ENCODE measurements around the gene CCDC177. TPM values are rescaled to one million over a fixed set of nuclear protein-coding genes. Genes with fewer than 3 reads are reported as not detected.
A peak's percentile ranks its signal among the peaks of the same experiment; 100 is the strongest.

CCDC177 gene
- total RNA-seq, result not detected

- intact Hi-C loops (cut with DNase I, micrococcal nuclease), result loop anchor here (1.0 to 10.0 kb wide), 8 partner anchors 26 to 450 kb away; partner anchors contain the start of gene GALNT16 (in 1 of the 2)
- ChIA-PET POLR2A (interaction anchor here (0.6 kb wide), 1 partner anchor 10 kb away, joined by 5 read pairs; no protein-coding TSS in a partner anchor), CTCF (interaction anchor here (0.6 to 2.1 kb wide), 25 partner anchors 9 to 752 kb away, joined by 3 to 14 read pairs (median 4); no protein-coding TSS in a partner anchor)
- ATAC-seq (peak; percentile 78), DNase-seq (peak; percentile 88)
- H3K36me3 Mint-ChIP-seq (ENCODE audit: low read depth), result no peaks in the 10 kb centered on the region
- no peaks in the 10 kb centered on the region for H3K9me3 Mint-ChIP-seq (ENCODE audit: low read depth)
- H3K4me1 Mint-ChIP-seq, result peaks cover 10% of the 10 kb centered on the region
- H3K27ac Mint-ChIP-seq, result peak within 1 kb of the TSS; percentile 4
- H3K27me3 Mint-ChIP-seq, result peaks cover 42% of the 10 kb centered on the region
- peak within 1 kb of the TSS; percentile 58 for H3K4me3 Mint-ChIP-seq
Measured at GRCh38 chr14:69574263-69574953, at the start of gene CCDC177. Gene CCDC177 (minus strand): TSS chr14:69574871. CDS start chr14:69573622, 1,249 bp downstream.

GRCh38 chr14:69624136-69624535, 49.5 kb upstream of the CCDC177 start:
- Mint-ChIP-seq H3K36me3 (ENCODE audit: low read depth) (peaks cover 46% of the 10 kb centered on the region), H3K4me3 (peak overlapping the region; percentile 66), H3K27me3 (no peaks in the 10 kb centered on the region), H3K9me3 (ENCODE audit: low read depth) (no peaks in the 10 kb centered on the region), H3K4me1 (peaks cover 96% of the 10 kb centered on the region), H3K27ac (peak overlapping the region; percentile 96)
- ATAC-seq (no peak), DNase-seq (no peak)
- CTCF ChIA-PET, result interaction anchor here (0.6 kb wide), 1 partner anchor 63 kb away, joined by 3 read pairs; no protein-coding TSS in a partner anchor
- intact Hi-C loops (cut with DNase I, micrococcal nuclease), result loop anchor here in 1 of 2 experiments (10.0 kb wide), 1 partner anchor 1281 kb away; the partner anchor contains the start of gene PCNX1
- POLR2A ChIA-PET, result no interaction called here

DNA sequence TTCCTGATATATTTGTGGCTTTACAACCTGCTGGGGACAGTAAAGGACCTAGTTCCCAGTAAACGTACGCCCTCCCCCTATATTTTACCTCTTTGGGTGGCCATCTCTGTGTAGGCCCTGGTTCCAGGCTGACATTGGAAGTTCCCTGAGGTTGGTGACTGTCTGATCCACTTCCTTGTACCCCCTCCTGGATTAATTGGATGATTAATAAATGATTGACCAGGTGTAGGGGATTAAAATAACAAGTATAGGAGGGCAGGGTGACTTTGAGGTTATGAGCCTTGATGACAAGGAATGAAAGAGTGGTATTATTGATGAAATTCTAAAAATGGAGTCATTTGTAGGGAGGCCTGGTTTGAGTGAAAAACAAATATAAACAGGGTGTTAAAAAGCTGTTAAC, 46.3 kb upstream of the CCDC177 start:
- ATAC-seq (no peak), DNase-seq (no peak)
- H3K9me3 Mint-ChIP-seq (ENCODE audit: low read depth), result no peaks in the 10 kb centered on the region
- H3K4me1 Mint-ChIP-seq, result peaks cover 97% of the 10 kb centered on the region
- POLR2A ChIA-PET, result no interaction called here
- CTCF ChIA-PET, result interaction anchor here (0.7 to 2.1 kb wide), 4 partner anchors 9 to 28 kb away, joined by 3 to 7 read pairs (median 5); no protein-coding TSS in a partner anchor
- intact Hi-C loops (cut with DNase I, micrococcal nuclease), result loop anchor here in 1 of 2 experiments (10.0 kb wide), 1 partner anchor 1284 kb away; the partner anchor contains the start of gene PCNX1
- H3K27me3 Mint-ChIP-seq, result no peaks in the 10 kb centered on the region
- H3K27ac Mint-ChIP-seq, result peak overlapping the region; percentile 99
- H3K4me3 Mint-ChIP-seq, result no peak overlapping the region
- peaks cover 55% of the 10 kb centered on the region for H3K36me3 Mint-ChIP-seq (ENCODE audit: low read depth)

DNA sequence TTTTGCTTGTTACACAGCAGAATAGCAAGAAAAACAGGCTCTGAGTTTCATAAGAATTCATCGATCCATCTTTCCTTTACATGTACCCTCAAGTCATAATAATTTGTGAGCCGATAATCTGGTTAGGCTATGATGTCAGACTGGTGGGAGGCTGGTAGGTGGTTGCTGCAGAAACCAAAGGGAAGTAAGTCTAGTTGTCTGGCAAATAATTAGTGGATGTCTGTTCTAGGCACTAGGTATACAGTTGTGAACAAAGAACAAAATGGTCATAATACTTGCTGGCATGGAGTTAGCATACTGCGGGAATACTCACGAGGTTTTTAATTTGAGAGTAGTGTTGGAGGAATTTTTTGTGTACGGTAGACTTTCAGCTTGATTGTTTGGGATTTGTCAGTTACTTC, 45.5 kb upstream of the CCDC177 start:
- H3K4me3 Mint-ChIP-seq, result peak overlapping the region; percentile 51
- CTCF ChIA-PET, result interaction anchor here (0.7 to 2.1 kb wide), 4 partner anchors 10 to 28 kb away, joined by 3 to 7 read pairs (median 5); no protein-coding TSS in a partner anchor
- DNase-seq, result peak; percentile 51

GRCh38 chr14:69619012-69619411, 44.3 kb upstream of the CCDC177 start:
- peaks cover 96% of the 10 kb centered on the region for H3K4me1 Mint-ChIP-seq
- no peaks in the 10 kb centered on the region for H3K9me3 Mint-ChIP-seq (ENCODE audit: low read depth)
- peak; percentile 40 for ATAC-seq
- intact Hi-C loops (cut with DNase I, micrococcal nuclease), result loop anchor here in 1 of 2 experiments (10.0 kb wide), 1 partner anchor 824 kb away; the partner anchor contains the start of gene ZFP36L1
- H3K27ac Mint-ChIP-seq, result peak overlapping the region; percentile 99
- POLR2A ChIA-PET, result interaction anchor here (1.0 kb wide), 1 partner anchor 56 kb away, joined by 3 read pairs; no protein-coding TSS in a partner anchor
- peak; percentile 18 for DNase-seq
- H3K27me3 Mint-ChIP-seq, result no peaks in the 10 kb centered on the region
- CTCF ChIA-PET, result interaction anchor here (1.0 to 1.9 kb wide), 3 partner anchors 16 to 91 kb away, joined by 3 to 8 read pairs (median 4); no protein-coding TSS in a partner anchor
- peaks cover 62% of the 10 kb centered on the region for H3K36me3 Mint-ChIP-seq (ENCODE audit: low read depth)
- peak overlapping the region; percentile 51 for H3K4me3 Mint-ChIP-seq

More for the DNA sequence above, 45.5 kb upstream of the CCDC177 start:
- Mint-ChIP-seq H3K36me3 (ENCODE audit: low read depth) (peaks cover 57% of the 10 kb centered on the region), H3K4me1 (peaks cover 97% of the 10 kb centered on the region), H3K27me3 (no peaks in the 10 kb centered on the region), H3K27ac (peak overlapping the region; percentile 99), H3K9me3 (ENCODE audit: low read depth) (no peaks in the 10 kb centered on the region)
- POLR2A ChIA-PET, result no interaction called here
- intact Hi-C loops (cut with DNase I, micrococcal nuclease), result loop anchor here in 1 of 2 experiments (10.0 kb wide), 1 partner anchor 1285 kb away; the partner anchor contains the start of gene PCNX1
- peak; percentile 12 for ATAC-seq

GRCh38 chr14:69617796-69618195, 43.1 kb upstream of the CCDC177 start:
- Mint-ChIP-seq H3K9me3 (ENCODE audit: low read depth) (no peaks in the 10 kb centered on the region), H3K36me3 (ENCODE audit: low read depth) (peaks cover 66% of the 10 kb centered on the region), H3K27me3 (no peaks in the 10 kb centered on the region), H3K4me1 (peaks cover 90% of the 10 kb centered on the region), H3K4me3 (peak overlapping the region; percentile 87), H3K27ac (peak overlapping the region; percentile 99)
- DNase-seq (no peak), ATAC-seq (no peak)
- POLR2A ChIA-PET, result interaction anchor here (0.6 kb wide), 1 partner anchor 54 kb away, joined by 3 read pairs; no protein-coding TSS in a partner anchor
- intact Hi-C loops (cut with DNase I, micrococcal nuclease), result loop anchor here in 1 of 2 experiments (10.0 kb wide), 1 partner anchor 823 kb away; the partner anchor contains the start of gene ZFP36L1
- CTCF ChIA-PET, result interaction anchor here (1.9 kb wide), 1 partner anchor 28 kb away, joined by 4 read pairs; no protein-coding TSS in a partner anchor

DNA sequence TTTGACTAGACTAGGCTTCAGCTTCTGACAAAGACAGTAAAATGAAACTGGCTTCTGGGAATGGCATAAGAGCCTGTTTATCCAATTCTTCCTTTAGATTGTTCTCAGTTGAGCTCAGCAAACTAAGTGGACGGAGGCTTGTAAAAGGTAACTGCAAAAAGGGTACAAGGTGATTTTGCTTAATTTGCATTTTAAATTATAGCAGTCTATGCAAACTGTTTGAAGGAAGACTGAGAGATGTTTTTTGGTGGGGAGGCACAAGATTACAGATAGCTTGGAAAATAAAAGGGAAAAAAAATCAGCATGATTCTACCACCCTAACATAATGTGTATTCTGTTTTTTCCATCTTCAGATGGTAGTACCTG, 41.7 kb upstream of the CCDC177 start:
- H3K36me3 Mint-ChIP-seq (ENCODE audit: low read depth), result peaks cover 62% of the 10 kb centered on the region
- POLR2A ChIA-PET, result interaction anchor here (0.7 to 0.8 kb wide), 2 partner anchors 9 to 69 kb away, joined by 4 read pairs; no protein-coding TSS in a partner anchor
- peak overlapping the region; percentile 87 for H3K4me3 Mint-ChIP-seq
- DNase-seq (no peak), ATAC-seq (no peak)
- CTCF ChIA-PET, result interaction anchor here (0.7 to 1.9 kb wide), 5 partner anchors 9 to 42 kb away, joined by 3 to 4 read pairs (median 4); partner anchors contain the start of gene CCDC177
- peaks cover 77% of the 10 kb centered on the region for H3K4me1 Mint-ChIP-seq
- H3K27me3 Mint-ChIP-seq, result no peaks in the 10 kb centered on the region
- H3K9me3 Mint-ChIP-seq (ENCODE audit: low read depth), result no peaks in the 10 kb centered on the region
- intact Hi-C loops (cut with DNase I, micrococcal nuclease), result loop anchor here in 1 of 2 experiments (10.0 kb wide), 1 partner anchor 822 kb away; the partner anchor contains the start of gene ZFP36L1
- peak overlapping the region; percentile 99 for H3K27ac Mint-ChIP-seq

DNA sequence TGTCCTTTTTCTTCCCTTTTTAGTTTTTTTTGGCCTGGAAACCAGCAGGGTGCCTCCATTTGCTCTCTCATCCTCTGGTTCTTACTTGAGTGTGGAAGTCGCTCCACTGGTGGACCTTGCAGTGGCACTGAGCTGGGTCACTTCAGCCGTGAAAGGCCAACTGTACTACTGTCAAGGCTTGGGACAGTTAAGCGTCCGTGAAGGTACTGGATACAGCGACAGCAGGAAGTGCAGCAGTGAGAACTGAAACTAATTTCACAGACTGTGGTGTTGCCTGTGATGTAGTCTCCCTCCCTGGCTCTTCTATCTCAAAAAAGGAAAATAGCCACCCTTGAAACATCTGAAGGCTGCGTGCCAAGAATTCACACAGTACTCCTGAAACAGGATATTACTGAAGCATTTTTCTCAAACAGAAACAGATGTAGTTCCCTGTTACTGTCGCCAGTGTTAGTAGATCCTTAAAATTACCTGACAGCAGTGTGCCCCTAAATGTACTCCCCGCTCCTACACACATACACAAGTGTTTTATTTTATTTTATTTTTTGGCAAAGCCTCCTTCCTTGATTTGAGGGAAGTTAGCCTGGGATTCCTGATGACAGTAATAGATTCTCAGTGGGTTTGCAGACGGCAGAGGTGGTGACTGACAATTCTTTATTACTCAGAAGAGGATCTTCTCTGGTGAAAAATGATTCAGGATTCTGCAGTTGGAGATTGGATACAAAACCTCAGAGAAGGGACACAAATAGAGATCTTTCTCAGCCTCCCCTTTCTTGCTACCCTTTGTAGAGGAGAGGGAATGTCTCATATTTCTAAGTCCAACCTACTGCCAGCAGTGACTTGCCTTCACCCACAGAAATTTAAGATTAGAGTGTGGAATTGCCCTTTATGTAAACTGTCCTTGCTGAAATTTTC, 41.1 kb upstream of the CCDC177 start:
- Mint-ChIP-seq H3K36me3 (ENCODE audit: low read depth) (peaks cover 60% of the 10 kb centered on the region), H3K4me1 (peaks cover 71% of the 10 kb centered on the region), H3K27me3 (no peaks in the 10 kb centered on the region), H3K4me3 (peak overlapping the region; percentile 87), H3K27ac (peak overlapping the region; percentile 99), H3K9me3 (ENCODE audit: low read depth) (no peaks in the 10 kb centered on the region)
- DNase-seq (peak; percentile 54), ATAC-seq (peak; percentile 33)
- ChIA-PET CTCF (interaction anchor here (0.6 to 1.9 kb wide), 8 partner anchors 9 to 1012 kb away, joined by 3 to 6 read pairs (median 4); partner anchors contain the start of gene CCDC177), POLR2A (interaction anchor here (0.7 to 1.3 kb wide), 3 partner anchors 10 to 69 kb away, joined by 4 to 5 read pairs (median 4); no protein-coding TSS in a partner anchor)
- intact Hi-C loops (cut with DNase I, micrococcal nuclease), result loop anchor here (2.0 to 10.0 kb wide), 2 partner anchors 21 to 821 kb away; partner anchors contain the start of gene ZFP36L1 (in 1 of the 2)

GRCh38 chr14:69615121-69615495, 40.4 kb upstream of the CCDC177 start:
- ChIA-PET POLR2A (interaction anchor here (1.1 to 1.3 kb wide), 2 partner anchors 21 to 58 kb away, joined by 5 read pairs; no protein-coding TSS in a partner anchor), CTCF (interaction anchor here (0.6 to 1.5 kb wide), 7 partner anchors 10 to 1011 kb away, joined by 3 to 6 read pairs (median 4); partner anchors contain the start of gene CCDC177)
- ATAC-seq, result no peak
- peak overlapping the region; percentile 87 for H3K4me3 Mint-ChIP-seq
- no peaks in the 10 kb centered on the region for H3K27me3 Mint-ChIP-seq
- DNase-seq, result no peak
- H3K27ac Mint-ChIP-seq, result peak overlapping the region; percentile 99
- peaks cover 70% of the 10 kb centered on the region for H3K4me1 Mint-ChIP-seq
- H3K9me3 Mint-ChIP-seq (ENCODE audit: low read depth), result no peaks in the 10 kb centered on the region
- H3K36me3 Mint-ChIP-seq (ENCODE audit: low read depth), result peaks cover 56% of the 10 kb centered on the region
- intact Hi-C loops (cut with DNase I, micrococcal nuclease), result loop anchor here (2.0 to 10.0 kb wide), 2 partner anchors 22 to 820 kb away; partner anchors contain the start of gene ZFP36L1 (in 1 of the 2)

- peaks cover 51% of the 10 kb centered on the region for H3K36me3 Mint-ChIP-seq (ENCODE audit: low read depth)
- peaks cover 70% of the 10 kb centered on the region for H3K4me1 Mint-ChIP-seq
- DNase-seq (peak; percentile 21), ATAC-seq (no peak)
- CTCF ChIA-PET, result interaction anchor here (0.7 to 1.5 kb wide), 5 partner anchors 10 to 82 kb away, joined by 3 to 6 read pairs (median 5); no protein-coding TSS in a partner anchor
- no peaks in the 10 kb centered on the region for H3K9me3 Mint-ChIP-seq (ENCODE audit: low read depth)
- intact Hi-C loops (cut with DNase I, micrococcal nuclease), result loop anchor here (2.0 to 10.0 kb wide), 5 partner anchors 22 to 1708 kb away; partner anchors contain the start of genes SIPA1L1 (in 1 of the 2), SRSF5 (in 1 of the 2) and ZFP36L1 (in 1 of the 2)
- no peaks in the 10 kb centered on the region for H3K27me3 Mint-ChIP-seq
- H3K4me3 Mint-ChIP-seq, result peak overlapping the region; percentile 87
- peak overlapping the region; percentile 99 for H3K27ac Mint-ChIP-seq
- POLR2A ChIA-PET, result interaction anchor here (1.1 to 1.3 kb wide), 2 partner anchors 21 to 59 kb away, joined by 5 read pairs; no protein-coding TSS in a partner anchor
Measured at GRCh38 chr14:69614592-69614991, 39.9 kb upstream of the CCDC177 start.

Measured in activated CD4-positive, alpha-beta T cell treated with anti-CD3 and anti-CD28 coated beads for 36 hours (primary cell).